Effector memory CD8-positive, alpha-beta T cell (primary cell): Measurements from ENCODE around the gene ETV5.

Experiments used
- ATAC-seq: fragments of 150-1000 bp; cut with Tn5 transposase; replicated peaks from 2 replicates; pipeline ENCODE4 v1.10.0; 2021; ENCODE audit warnings: mild to moderate bottlenecking, moderate library complexity
- DNase-seq, 3 experiments: peaks; one replicate each; pipeline ENCODE4 v3.0.0; 2021
- H3K27ac Mint-ChIP-seq, 2 donors: one replicate each; pipeline ENCODE4 v1.8.0; 2022; ENCODE audit warnings: mild to moderate bottlenecking in 2 of 2, mixed read lengths in 2 of 2, moderate library complexity in 2 of 2
- H3K27me3 Mint-ChIP-seq, 2 donors: one replicate each; pipeline ENCODE4 v1.8.0; 2022; ENCODE audit warnings: mixed read lengths in 2 of 2
- H3K36me3 Mint-ChIP-seq: one replicate; pipeline ENCODE4 v1.8.0; 2022; ENCODE audit warnings: mild to moderate bottlenecking, moderate library complexity, mixed read lengths; ENCODE audit not compliant: insufficient read depth
- H3K4me1 Mint-ChIP-seq, 2 donors: one replicate each; pipeline ENCODE4 v1.8.0; 2022; ENCODE audit warnings: low read depth in 2 of 2, mixed read lengths in 2 of 2
- H3K4me3 Mint-ChIP-seq, 2 donors: one replicate each; pipeline ENCODE4 v1.8.0; 2022; ENCODE audit warnings: mild to moderate bottlenecking in 2 of 2, mixed read lengths in 2 of 2, moderate library complexity in 2 of 2
- H3K9me3 Mint-ChIP-seq, 2 donors: one replicate each; pipeline ENCODE4 v1.8.0; 2022; ENCODE audit warnings: mixed read lengths in 2 of 2
- total RNA-seq, 9 experiments: gene quantifications; one replicate each; lab custom pipeline; 2026; lab: John Stamatoyannopoulos, UW

ETV5 gene
- 0 to 1.6 (median 0.34) reads per million in 9 experiments for total RNA-seq

- peaks cover 34 to 35% of the 10 kb centered on the region in 2 donors for H3K4me1 Mint-ChIP-seq
- peak; percentile 90 for ATAC-seq
- peak within 1 kb of the TSS; percentile 84 to 86 for H3K4me3 Mint-ChIP-seq
- peak; percentile 82 to 84 (median 83) for DNase-seq
- H3K27ac Mint-ChIP-seq: peak within 1 kb of the TSS; percentile 28 to 70
- H3K36me3 Mint-ChIP-seq: peaks cover 21% of the 10 kb centered on the region
- H3K27me3 Mint-ChIP-seq: peaks cover 83 to 90% of the 10 kb centered on the region in 2 donors
- no peaks in the 10 kb centered on the region for H3K9me3 Mint-ChIP-seq
Observed at GRCh38 chr3:186108941-186109865, at the start of gene ETV5. ETV5 (minus strand) TSS chr3:186109089; CDS start chr3:186105868, 3,221 bp downstream.

- no peaks in the 10 kb centered on the region for H3K36me3 Mint-ChIP-seq
- no peak overlapping the region for H3K27ac Mint-ChIP-seq
- no peaks in the 10 kb centered on the region for H3K9me3 Mint-ChIP-seq
- no peak overlapping the region for H3K4me3 Mint-ChIP-seq
- peaks cover 32 to 43% of the 10 kb centered on the region in 2 donors for H3K27me3 Mint-ChIP-seq
- peaks cover 5 to 8% of the 10 kb centered on the region in 2 donors for H3K4me1 Mint-ChIP-seq
- DNase-seq: no peak
- ATAC-seq: no peak
Observed at GRCh38 chr3:186154641-186155040, 45.8 kb upstream of the ETV5 start.

- H3K9me3 Mint-ChIP-seq: no peaks in the 10 kb centered on the region
- no peak overlapping the region for H3K27ac Mint-ChIP-seq
- ATAC-seq (peak; percentile 55), DNase-seq (no peak)
- H3K27me3 Mint-ChIP-seq: peaks cover 39 to 58% of the 10 kb centered on the region in 2 donors
- H3K4me1 Mint-ChIP-seq: peaks cover 5 to 8% of the 10 kb centered on the region in 2 donors
- H3K36me3 Mint-ChIP-seq: no peaks in the 10 kb centered on the region
- H3K4me3 Mint-ChIP-seq: no peak overlapping the region
Observed at GRCh38 chr3:186152889-186153292, 44.0 kb upstream of the ETV5 start.

- ATAC-seq: no peak
- no peak overlapping the region for H3K27ac Mint-ChIP-seq
- no peaks in the 10 kb centered on the region for H3K36me3 Mint-ChIP-seq
- no peak for DNase-seq
- H3K9me3 Mint-ChIP-seq: no peaks in the 10 kb centered on the region
- no peak overlapping the region for H3K4me3 Mint-ChIP-seq
- peaks cover 5 to 8% of the 10 kb centered on the region in 2 donors for H3K4me1 Mint-ChIP-seq
- peaks cover 39 to 60% of the 10 kb centered on the region in 2 donors for H3K27me3 Mint-ChIP-seq
Observed at GRCh38 chr3:186152361-186152798, 43.5 kb upstream of the ETV5 start.

- no peak for ATAC-seq
- no peak for DNase-seq
- Mint-ChIP-seq H3K27me3 (peaks cover 39 to 68% of the 10 kb centered on the region in 2 donors), H3K27ac (no peak overlapping the region), H3K4me3 (peak overlapping the region in 1 of 2 donors; percentile 16), H3K36me3 (no peaks in the 10 kb centered on the region), H3K9me3 (no peaks in the 10 kb centered on the region), H3K4me1 (peaks cover 5 to 8% of the 10 kb centered on the region in 2 donors)
Observed at GRCh38 chr3:186151077-186151971, 42.4 kb upstream of the ETV5 start.

GRCh38 chr3:186150041-186150830 lies 41.3 kb upstream of the ETV5 start:
- Mint-ChIP-seq H3K4me1 (peaks cover 5 to 8% of the 10 kb centered on the region in 2 donors), H3K9me3 (no peaks in the 10 kb centered on the region), H3K27ac (no peak overlapping the region), H3K36me3 (no peaks in the 10 kb centered on the region), H3K27me3 (peaks cover 33 to 79% of the 10 kb centered on the region in 2 donors), H3K4me3 (no peak overlapping the region)
- ATAC-seq (no peak), DNase-seq (no peak)

- no peak for DNase-seq
- H3K4me3 Mint-ChIP-seq: no peak overlapping the region
- H3K27ac Mint-ChIP-seq: no peak overlapping the region
Observed at GRCh38 chr3:186149319-186149960, 40.6 kb upstream of the ETV5 start.

GRCh38 chr3:186144257-186144656 lies 35.4 kb upstream of the ETV5 start:
- no peak for ATAC-seq
- DNase-seq: no peak
- H3K4me1 Mint-ChIP-seq: no peaks in the 10 kb centered on the region
- no peak overlapping the region for H3K27ac Mint-ChIP-seq
- H3K9me3 Mint-ChIP-seq: no peaks in the 10 kb centered on the region
- peaks cover 21 to 82% of the 10 kb centered on the region in 2 donors for H3K27me3 Mint-ChIP-seq
- no peaks in the 10 kb centered on the region for H3K36me3 Mint-ChIP-seq
- no peak overlapping the region for H3K4me3 Mint-ChIP-seq

More at GRCh38 chr3:186149319-186149960, 40.6 kb upstream of the ETV5 start:
- peaks cover 38 to 87% of the 10 kb centered on the region in 2 donors for H3K27me3 Mint-ChIP-seq
- no peak for ATAC-seq
- peaks cover 5 to 8% of the 10 kb centered on the region in 2 donors for H3K4me1 Mint-ChIP-seq
- H3K9me3 Mint-ChIP-seq: no peaks in the 10 kb centered on the region
- no peaks in the 10 kb centered on the region for H3K36me3 Mint-ChIP-seq

- no peak overlapping the region for H3K27ac Mint-ChIP-seq
- no peak overlapping the region for H3K4me3 Mint-ChIP-seq
- peaks cover 18 to 83% of the 10 kb centered on the region in 2 donors for H3K27me3 Mint-ChIP-seq
- no peak for DNase-seq
- no peak for ATAC-seq
- H3K4me1 Mint-ChIP-seq: peaks cover 0 to 1% of the 10 kb centered on the region in 2 donors
- no peaks in the 10 kb centered on the region for H3K9me3 Mint-ChIP-seq
- no peaks in the 10 kb centered on the region for H3K36me3 Mint-ChIP-seq
Observed at GRCh38 chr3:186143250-186143649, 34.4 kb upstream of the ETV5 start.

GRCh38 chr3:186142393-186142932 lies 33.6 kb upstream of the ETV5 start:
- Mint-ChIP-seq H3K4me3 (no peak overlapping the region), H3K4me1 (peaks cover 0 to 3% of the 10 kb centered on the region in 2 donors), H3K27me3 (peaks cover 18 to 82% of the 10 kb centered on the region in 2 donors), H3K27ac (no peak overlapping the region), H3K36me3 (no peaks in the 10 kb centered on the region), H3K9me3 (no peaks in the 10 kb centered on the region)
- DNase-seq: no peak
- ATAC-seq: no peak

- no peak overlapping the region for H3K27ac Mint-ChIP-seq
- peaks cover 18 to 79% of the 10 kb centered on the region in 2 donors for H3K27me3 Mint-ChIP-seq
- H3K4me3 Mint-ChIP-seq: no peak overlapping the region
- DNase-seq: no peak
- no peak for ATAC-seq
- H3K9me3 Mint-ChIP-seq: no peaks in the 10 kb centered on the region
- H3K36me3 Mint-ChIP-seq: no peaks in the 10 kb centered on the region
- peaks cover 0 to 3% of the 10 kb centered on the region in 2 donors for H3K4me1 Mint-ChIP-seq
Observed at GRCh38 chr3:186141790-186142189, 32.9 kb upstream of the ETV5 start.
